GM18951 (cell line): ENCODE results near the gene CRELD2.

ENCODE experiments used
- POLR2A ChIP-seq: IDR thresholded peaks from 4 replicates; pipeline ENCODE4 v1.6.1; 2011; ENCODE audit warnings: mild to moderate bottlenecking; ENCODE audit not compliant: insufficient read length, insufficient read depth; ENCODE audit errors: extremely low read depth
- in situ Hi-C: fragments of 300-500 bp; cut with MboI; formaldehyde crosslinking; loops from one replicate; pipeline ENCODE4 v1.12.0; 2022; ENCODE audit warnings: low sequenced_read_pairs, mixed read lengths, inconsistent platforms; ENCODE audit not compliant: unreplicated experiment

CRELD2 gene

GRCh38 chr22:49943771-49944398 lies 25.5 kb downstream of the CRELD2 start:
- TF ChIP-seq POLR2A, result no peak
- in situ Hi-C loops, result loop anchor here (25.0 kb wide), 1 partner anchor 268 kb away; the partner anchor contains the start of gene SELENOO

- no peak for TF ChIP-seq POLR2A
- in situ Hi-C loops, result loop anchor here (25.0 kb wide), 1 partner anchor 268 kb away; the partner anchor contains the start of gene SELENOO
Measured at GRCh38 chr22:49944399-49944891, 26.0 kb downstream of the CRELD2 start.

GRCh38 chr22:49945042-49945794 lies 26.8 kb downstream of the CRELD2 start:
- in situ Hi-C loops, result loop anchor here (25.0 kb wide), 1 partner anchor 267 kb away; the partner anchor contains the start of gene SELENOO

DNA sequence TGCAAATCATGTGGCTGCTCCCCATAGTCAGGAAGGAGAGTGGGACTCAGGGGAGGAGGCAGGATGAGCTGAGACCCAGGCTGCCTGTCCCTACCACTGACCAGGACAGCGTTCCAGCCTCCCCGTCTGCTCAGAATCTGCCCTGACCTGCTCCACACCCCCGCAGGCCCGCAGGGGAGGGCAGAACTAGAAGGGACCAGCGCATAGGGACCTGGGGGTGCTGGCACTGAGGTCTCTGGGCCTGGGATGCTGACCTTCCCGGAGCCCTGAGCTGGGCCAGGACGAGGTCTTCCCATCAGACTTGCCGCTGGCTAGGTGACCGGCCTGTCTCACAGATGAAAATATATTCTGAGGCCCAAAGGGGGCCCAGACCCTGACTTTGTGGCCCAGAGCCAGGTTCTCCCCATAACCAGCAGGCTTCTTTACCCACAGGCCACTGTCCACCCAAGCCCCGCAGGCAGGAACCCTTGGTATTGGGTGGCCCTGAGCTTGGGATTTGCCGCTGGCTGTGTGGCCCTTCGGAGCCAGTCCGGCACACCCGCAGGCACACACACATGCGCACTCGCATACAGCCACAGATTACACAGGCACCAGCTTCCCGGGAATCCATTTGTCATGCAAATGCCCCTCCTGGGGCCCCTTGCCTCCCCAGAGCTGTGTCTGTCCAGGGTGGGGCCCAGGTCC lies 28.3 kb downstream of the CRELD2 start:
- in situ Hi-C loops, result loop anchor here (25.0 kb wide), 1 partner anchor 266 kb away; the partner anchor contains the start of gene SELENOO
- TF ChIP-seq POLR2A, result no peak

- TF ChIP-seq POLR2A, result no peak
- in situ Hi-C loops, result loop anchor here (25.0 kb wide), 1 partner anchor 265 kb away; the partner anchor contains the start of gene SELENOO
Measured at GRCh38 chr22:49947296-49947622, 28.8 kb downstream of the CRELD2 start.

DNA sequence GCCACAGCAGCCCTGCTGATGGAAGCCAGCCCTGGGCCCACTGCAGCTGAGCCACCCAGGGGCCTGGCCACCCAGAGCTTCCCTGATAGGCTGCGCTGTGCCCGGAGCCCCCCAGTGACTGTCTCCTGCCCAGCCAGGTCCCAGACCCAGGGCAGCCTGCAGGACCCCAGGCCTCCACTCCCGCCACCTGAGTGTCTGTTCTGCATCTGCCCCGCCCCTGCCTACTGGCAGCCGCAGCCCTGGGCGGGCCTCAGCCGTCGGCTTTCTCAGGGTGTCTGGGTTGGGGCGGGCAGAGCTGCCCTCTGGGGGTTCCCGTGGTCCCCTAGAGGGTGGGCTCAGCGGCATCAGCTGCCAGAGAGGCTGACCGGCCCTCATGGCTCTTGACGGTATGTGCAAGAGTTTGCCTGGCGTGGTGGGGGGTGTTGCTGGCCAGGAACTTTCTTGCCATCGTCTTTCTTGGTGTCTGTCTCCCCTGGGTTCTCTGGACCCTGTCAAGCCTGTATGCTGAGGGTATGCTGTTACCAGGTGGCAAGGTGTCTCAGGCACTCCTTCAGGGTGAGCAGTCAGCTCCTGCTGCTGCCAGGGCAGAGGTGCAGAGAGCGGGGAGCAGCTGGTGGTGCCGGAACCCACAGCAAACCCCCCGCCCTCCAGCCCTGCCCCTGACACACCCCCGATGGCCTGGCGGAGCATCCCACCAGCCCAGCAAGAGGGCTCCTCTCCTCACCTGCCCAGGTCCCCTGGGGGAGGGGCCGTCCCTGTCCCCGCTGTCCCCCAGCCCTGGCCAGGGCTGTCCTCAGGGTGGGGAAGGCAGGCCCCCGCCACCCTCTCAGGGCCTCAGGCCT lies 29.9 kb downstream of the CRELD2 start:
- no peak for TF ChIP-seq POLR2A
- in situ Hi-C loops, result loop anchor here (25.0 kb wide), 1 partner anchor 264 kb away; the partner anchor contains the start of gene SELENOO

GRCh38 chr22:49948958-49949913 lies 30.8 kb downstream of the CRELD2 start:
- in situ Hi-C loops, result loop anchor here (25.0 kb wide), 1 partner anchor 263 kb away; the partner anchor contains the start of gene SELENOO
- TF ChIP-seq POLR2A, result no peak

DNA sequence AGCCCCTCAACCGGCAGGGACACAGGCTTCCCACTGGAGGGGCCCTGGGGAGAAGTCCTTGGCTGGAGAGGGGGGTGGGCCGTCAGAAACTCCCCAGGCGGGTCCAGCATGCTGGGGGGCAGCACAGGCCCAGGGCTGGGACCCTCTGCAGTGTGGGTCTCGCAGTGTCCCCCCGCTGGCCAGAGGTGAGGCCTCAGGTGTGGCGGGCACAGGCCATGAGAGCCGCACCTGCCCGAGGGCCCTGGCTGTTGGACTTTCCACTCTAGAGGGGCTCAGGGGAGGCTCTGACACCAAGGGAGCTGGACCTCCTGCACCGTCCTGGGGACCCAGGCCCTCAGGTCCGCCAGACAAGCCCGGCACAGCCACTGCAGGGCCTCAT lies 31.5 kb downstream of the CRELD2 start:
- in situ Hi-C loops, result loop anchor here (25.0 kb wide), 1 partner anchor 262 kb away; the partner anchor contains the start of gene SELENOO
- TF ChIP-seq POLR2A, result no peak

GRCh38 chr22:49950396-49950994 lies 32.1 kb downstream of the CRELD2 start:
- no peak for TF ChIP-seq POLR2A
- in situ Hi-C loops, result no loop called here

DNA sequence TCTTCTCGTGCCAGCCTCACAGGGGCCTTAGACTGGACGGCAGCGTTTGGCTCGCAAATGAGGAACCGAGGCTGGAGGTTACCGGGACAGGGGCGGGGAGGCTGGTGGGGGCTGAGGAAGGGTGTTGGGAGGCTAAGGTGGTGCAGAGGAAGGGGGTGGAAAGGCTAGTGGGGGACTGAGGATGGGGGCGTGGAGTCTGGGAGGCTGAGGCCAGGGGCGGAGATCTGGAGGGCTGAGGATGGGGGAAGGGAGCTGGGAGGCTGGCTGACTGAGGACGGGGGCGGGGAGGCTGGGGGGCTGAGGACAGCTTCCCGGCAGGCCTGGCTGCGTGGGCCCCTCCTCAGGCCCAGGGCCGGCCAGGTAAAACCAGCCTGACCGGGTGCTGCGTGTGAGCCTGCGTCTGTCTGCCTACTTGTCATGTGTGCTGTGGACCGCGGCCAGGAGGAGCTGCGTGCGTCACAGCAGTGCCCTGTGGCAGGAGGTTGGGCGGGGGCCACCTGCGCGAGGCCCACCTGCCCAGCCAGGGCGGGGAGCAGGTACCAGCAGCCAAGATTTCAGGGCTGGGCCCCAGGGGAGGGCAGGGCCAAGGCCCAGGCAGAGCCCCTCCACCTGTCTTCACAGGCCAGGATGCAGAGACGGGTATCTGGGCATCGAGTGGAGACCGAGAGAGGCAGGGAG lies 32.7 kb downstream of the CRELD2 start:
- TF ChIP-seq POLR2A, result no peak
- in situ Hi-C loops, result no loop called here

- no peak for TF ChIP-seq POLR2A
- in situ Hi-C loops, result no loop called here
Measured at GRCh38 chr22:49951678-49951985, 33.2 kb downstream of the CRELD2 start.
